HT-29 (cell line): ENCODE data around the gene C12orf50. TPM values are rescaled to one million over a fixed set of nuclear protein-coding genes. Genes with fewer than 3 reads are reported as not detected.
"Not testable (repeated sequence)": the region's sequence is repeated elsewhere in the genome, so short reads cannot be mapped to it uniquely, and the experiment has no call there.

Experiments
- DNase-seq: peaks from one replicate; pipeline ENCODE4 v3.0.0-alpha.2; 2015; ENCODE audit warnings: low spot score
- total RNA-seq: library from RNA; depleted of rRNA; stranded (reverse); fragments of >200 nt; shearing (Covaris generic); gene quantifications from 2 replicates; pipeline ENCODE4 v1.2.3, GENCODE V29; 2014; rRNA removed

Gene C12orf50, protein sequence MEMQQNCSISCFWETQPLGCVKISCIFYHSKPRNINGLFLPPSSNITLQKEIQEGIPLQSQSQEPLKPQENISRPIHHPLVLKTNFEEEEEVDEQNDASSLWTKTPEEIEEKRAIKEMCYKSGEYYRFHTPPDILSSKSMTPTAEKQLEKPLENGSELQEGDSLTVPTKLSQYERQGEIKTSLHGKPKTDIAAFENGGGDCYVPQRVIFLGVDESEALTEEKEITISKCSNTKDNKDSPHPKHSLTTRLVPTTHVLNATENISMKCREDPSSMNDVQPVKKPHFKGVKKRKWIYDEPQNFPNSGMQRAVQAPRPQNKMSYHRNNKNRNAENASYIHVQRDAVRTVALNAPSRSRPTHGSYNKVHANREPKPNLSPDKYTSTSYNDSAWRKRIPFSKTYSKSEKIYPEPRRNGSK
- not detected in 2 replicates for total RNA-seq

DNA sequence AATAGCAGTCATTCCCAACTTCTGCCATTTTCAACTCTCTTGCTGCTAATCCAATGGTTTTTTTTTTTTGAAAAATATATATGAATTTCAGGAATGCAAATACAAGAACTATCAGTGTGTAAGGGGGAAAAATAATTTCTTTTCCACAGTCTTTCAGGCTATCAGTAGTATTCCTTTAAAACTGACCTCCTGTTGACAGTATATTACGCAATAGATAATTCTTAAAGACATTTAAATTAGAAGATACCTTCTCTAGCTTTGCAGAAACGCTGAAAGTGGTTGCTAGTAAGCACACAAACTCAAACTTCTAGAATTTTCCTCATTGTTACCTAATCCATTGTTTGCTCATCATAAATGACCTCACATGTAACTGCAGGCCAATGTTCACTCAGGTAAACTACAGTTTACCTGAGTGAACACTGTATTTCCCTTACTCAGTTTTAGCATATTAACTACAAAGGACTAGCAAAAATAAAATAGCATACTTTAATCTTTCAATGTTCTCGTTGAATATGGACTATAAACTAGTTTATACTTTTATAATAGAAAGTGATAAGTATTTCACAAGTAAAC, at the start of gene C12orf50:
C12orf50 (minus strand) TSS at position 309 of the 573 bp plus-strand sequence. CDS start 2,439 bp downstream, outside the sequence.
- DNase-seq = no peak

DNA sequence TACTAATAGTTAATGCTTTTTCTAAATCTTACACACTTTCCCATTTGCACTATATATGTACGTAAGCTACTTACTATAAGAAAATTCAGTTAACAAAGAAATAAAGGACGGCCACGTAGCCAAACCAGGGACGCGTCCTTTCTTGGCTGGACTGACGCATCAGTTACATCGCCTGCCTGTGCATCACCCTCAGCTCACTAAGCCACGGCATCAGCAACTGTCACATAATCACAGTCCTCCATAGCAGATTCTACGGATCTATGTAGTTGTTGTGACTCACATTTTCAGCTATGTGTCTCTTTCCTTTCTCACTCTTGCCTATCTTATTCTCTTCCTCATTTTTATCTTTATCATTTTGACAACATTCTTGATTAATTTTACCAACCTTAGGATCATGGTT, 38.1 kb upstream of the C12orf50 start:
- DNase-seq = no peak

- DNase-seq = no peak
Measured at GRCh38 chr12:88063375-88063774, 34.2 kb upstream of the C12orf50 start.

DNA sequence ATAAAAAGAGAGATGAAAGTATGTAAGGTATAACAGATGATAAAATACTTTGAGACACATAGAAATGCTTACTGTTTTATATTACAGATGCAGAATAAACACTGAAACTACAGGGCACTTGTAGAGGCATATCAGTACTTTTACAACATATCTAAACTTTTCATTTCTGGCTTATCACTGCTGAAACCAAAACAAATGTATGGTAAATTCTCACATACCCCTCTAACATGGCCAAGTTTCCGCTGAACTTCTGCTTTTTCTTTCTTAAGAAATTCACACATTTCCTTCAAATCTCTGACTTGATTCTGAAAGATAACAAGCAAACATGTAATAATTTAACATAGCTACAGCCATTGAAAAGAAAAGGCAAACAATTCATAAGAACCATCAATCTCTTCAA, 33.3 kb upstream of the C12orf50 start:
- no peak for DNase-seq

- DNase-seq = no peak
Measured at GRCh38 chr12:88058719-88059077, 29.5 kb upstream of the C12orf50 start.

GRCh38 chr12:88057994-88058718, 29.0 kb upstream of the C12orf50 start:
- DNase-seq = no peak

DNA sequence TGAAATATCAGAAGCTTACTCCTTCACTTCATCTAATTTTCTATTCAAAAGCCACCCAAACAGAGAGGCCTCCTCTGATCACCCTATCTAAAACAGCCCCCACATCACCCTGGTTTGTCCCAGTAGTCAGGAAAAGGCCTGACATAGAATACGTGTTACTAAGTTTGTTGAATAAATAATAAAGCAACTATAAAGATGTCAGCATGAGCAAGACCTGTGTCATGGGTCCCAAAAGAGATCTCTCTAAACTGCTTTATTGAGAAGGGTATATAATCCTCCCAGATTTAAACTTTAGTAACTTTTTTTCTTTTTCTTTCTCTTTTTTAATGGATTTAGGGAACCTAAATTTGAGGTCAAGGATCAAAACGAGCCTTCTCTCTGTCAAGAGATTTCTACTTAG, 27.4 kb upstream of the C12orf50 start:
- no peak for DNase-seq

GRCh38 chr12:88052686-88053085, 23.5 kb upstream of the C12orf50 start:
- DNase-seq = peak; percentile 58

- DNase-seq = no peak
Measured at GRCh38 chr12:88044035-88044434, 14.8 kb upstream of the C12orf50 start.

- DNase-seq = no peak
Measured at GRCh38 chr12:88037770-88038169, 8.6 kb upstream of the C12orf50 start.

- peak; percentile 35 for DNase-seq
Measured at GRCh38 chr12:88036353-88036965, 7.3 kb upstream of the C12orf50 start.

GRCh38 chr12:88035907-88036289, 6.7 kb upstream of the C12orf50 start:
- peak; percentile 46 for DNase-seq

DNA sequence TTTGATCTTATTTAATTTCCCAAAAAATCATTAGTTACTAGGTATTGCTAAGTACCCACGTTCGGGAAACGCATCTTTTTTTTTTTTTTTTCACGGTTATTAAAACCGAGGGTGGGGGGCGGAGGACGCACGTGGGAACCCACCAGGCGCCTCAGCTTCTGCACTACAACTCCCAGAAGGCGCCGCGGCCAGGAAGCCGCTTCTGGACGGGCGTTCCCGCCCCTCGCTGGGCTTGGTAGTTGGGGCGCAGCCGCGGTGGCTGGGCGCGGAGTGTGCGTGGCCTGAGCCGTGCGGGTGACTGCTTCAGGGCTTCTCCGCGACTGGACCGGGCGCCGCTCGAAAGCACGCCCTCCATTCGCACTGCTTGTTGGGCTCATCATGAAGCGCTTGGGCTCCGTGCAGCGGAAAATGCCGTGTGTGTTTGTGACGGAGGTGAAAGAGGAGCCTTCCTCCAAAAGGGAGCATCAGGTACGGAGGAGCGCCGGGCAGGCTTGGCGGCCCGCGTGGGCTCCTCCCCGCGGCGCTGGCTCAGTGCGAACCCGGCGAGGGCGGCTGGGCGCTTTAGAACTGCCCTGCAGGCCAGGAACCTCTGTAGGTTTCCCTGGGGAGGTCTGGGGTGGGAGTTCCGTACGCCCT, 6.2 kb upstream of the C12orf50 start:
- peak; percentile 89 for DNase-seq

DNA sequence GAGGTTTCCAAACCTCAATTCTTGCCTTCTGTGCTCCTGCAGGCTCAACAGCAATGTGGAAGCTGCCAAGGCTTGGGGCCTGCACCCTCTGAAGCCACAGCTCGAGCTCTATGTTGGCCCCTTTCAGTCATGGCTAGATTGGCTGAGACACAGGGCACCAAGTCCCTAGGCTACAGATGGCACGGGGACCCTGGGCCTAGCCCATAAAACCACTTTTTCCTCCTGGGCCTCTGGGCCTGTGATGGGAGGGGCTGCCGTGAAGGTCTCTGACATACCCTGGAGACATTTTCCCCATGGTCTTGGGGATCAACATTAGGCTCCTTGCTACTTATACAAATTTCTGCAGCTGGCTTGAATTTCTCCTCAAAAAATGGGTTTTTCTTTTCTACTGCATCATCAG, 2.0 kb upstream of the C12orf50 start:
- not testable (repeated sequence) for DNase-seq

DNA sequence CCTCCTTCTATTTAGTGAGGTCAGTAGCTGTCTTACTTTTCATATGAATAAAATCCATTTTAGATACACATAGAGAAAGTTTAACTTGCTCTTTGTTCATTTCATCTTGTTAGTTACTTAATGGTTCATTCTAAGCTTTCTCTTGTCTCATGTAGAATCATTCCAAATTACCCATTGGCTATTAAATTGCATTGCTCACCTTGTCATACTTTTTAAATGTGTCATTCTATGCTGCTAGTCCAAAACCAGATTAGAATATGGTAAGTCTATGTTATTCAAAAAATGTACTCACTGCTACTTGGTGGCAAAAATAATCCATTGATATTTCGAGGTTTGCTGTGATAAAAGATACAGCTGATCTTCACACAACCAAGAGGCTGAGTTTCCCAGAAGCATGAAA, 3.0 kb downstream of the C12orf50 start:
- no peak for DNase-seq

- no peak for DNase-seq
Measured at GRCh38 chr12:88017964-88018363, 11.2 kb downstream of the C12orf50 start.

DNA sequence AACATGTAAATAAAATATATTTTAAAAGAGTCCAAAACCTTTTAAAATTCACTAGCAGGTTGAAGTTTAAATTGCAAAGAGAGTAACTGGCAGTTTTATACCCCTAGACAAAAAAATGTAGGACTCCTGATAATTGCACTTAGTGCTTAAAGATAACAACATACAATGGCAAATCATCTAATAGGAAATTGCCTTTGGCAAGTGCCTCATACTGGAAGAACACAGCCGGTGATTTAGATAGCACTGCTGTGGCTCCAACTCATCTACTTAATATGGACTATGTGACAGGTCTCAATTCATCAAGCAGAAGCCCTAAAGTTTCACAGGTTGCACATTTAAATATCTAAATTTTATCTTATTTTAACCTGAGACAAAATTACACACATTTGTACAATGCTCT, 13.4 kb downstream of the C12orf50 start:
- DNase-seq = no peak

DNA sequence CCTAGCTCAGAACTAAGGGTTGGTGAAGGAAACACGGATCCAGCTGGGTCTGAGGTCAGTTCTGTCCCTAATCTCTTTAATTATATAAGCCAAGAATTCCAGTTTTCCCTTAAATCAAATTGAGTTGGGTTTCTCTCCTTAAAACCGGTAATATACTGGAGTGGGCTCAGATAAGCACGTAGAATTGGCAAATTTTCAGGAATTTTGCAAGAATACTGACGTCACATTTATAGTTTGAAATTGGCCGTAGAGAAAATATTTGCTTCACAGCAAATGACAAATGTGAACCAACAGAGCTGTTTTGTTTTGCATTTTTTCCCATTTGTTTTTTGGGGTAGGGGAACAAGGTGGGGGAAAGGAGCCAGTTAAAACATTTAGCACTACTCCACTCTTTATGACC, 17.4 kb downstream of the C12orf50 start:
- no peak for DNase-seq

GRCh38 chr12:88006351-88006750, 22.9 kb downstream of the C12orf50 start:
- no peak for DNase-seq

GRCh38 chr12:88001327-88001726, 27.9 kb downstream of the C12orf50 start:
- no peak for DNase-seq

- DNase-seq = peak; percentile 85
Measured at GRCh38 chr12:87995581-87996178, 33.5 kb downstream of the C12orf50 start.
